Measurements from ENCODE around the gene NFATC2IP.
"Not testable (repeated sequence)": the region's sequence is repeated elsewhere in the genome, so short reads cannot be mapped to it uniquely, and the experiment has no call there.

NFATC2IP gene

DNA sequence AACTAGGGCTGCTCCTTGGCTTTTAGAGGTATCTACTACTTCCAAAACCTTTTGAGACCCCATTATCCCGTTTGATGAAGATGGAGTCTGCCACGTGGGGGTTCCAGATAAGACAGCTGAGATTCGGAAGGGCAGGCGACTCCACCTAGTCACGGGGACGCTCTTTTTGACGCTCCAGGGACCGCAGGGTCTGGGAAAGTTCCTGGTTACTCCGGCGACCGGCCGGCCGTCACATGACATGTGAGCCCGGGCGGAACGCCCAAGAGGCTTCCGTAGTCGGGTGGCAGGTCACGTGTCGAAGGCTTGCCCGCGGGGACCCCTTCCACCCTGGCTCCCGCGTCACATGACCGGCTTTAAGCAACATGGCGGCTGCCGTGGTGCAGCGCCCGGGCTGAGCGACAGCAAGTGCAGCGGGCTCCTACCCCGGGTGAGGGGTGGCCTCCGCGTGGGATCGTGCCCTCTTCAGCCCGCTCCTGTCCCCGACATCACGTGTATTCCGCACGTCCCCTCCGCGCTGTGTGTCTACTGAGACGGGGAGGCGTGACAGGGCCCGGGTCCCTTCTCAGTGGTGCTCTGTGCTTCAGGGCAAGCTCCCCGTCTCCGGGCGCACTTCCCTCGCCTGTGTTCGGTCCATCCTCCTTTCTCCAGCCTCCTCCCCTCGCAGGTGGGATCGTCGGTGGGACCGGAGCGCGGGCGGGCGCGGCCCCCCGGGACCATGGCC, 23.9 kb downstream of the NFATC2IP start, which contains the start of gene SPNS1:
SPNS1 (plus strand) TSS at position 342 of the 721 bp plus-strand sequence; CDS start at position 716, 374 bp downstream.
- peak; percentile 88 for DNase-seq

DNA sequence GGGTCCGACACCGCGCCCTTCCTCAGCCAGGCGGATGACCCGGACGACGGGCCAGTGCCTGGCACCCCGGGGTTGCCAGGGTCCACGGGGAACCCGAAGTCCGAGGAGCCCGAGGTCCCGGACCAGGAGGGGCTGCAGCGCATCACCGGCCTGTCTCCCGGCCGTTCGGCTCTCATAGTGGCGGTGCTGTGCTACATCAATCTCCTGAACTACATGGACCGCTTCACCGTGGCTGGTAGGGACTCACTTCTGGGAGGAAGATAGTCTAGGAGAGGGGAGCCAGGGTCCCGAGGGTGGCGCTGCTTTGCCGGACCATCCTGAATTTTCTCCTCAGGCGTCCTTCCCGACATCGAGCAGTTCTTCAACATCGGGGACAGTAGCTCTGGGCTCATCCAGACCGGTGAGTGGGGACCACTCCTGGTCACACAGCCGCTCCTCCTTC, 24.4 kb downstream of the NFATC2IP start:
- no peak for DNase-seq

DNA sequence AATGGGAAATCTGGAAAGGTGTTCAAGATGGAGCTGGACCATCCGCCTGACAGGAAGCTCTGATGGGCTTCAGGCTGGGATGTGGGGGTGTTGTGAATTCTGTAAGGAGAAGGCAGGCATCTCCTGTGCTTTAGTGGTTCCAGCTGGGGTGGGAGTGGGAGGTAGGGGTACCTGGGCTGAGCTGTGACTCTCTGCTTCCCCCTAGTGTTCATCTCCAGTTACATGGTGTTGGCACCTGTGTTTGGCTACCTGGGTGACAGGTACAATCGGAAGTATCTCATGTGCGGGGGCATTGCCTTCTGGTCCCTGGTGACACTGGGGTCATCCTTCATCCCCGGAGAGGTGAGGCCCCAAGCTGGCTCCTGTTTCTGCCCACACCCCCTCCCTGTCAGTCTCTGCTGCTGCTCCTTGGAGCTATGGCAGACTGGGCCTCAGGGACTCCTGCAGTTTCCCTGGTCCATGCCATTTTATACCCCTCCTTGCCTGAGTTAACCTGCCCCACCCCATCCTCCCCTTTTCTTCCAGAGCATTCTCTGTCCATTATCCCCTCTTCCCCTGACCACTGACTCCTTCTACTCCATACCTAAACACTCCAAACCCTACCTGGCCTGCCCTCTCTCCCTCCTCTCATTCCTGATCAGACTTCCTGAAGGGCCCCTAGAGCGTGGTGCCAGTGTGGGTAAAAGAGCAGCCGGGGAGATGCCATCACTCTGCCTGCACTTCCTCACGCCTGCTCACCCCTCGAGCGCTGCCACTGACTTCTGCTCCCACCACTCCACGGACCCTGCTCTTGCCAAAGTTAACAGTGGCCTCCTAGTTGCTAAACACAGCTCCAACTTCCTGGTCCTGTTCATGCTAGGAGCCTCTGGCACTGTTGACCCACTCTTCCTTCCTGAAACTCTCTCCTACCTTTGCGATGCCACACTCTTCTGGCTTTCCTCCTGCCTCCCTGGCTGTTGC, 27.2 kb downstream of the NFATC2IP start:
- no peak for DNase-seq

DNA sequence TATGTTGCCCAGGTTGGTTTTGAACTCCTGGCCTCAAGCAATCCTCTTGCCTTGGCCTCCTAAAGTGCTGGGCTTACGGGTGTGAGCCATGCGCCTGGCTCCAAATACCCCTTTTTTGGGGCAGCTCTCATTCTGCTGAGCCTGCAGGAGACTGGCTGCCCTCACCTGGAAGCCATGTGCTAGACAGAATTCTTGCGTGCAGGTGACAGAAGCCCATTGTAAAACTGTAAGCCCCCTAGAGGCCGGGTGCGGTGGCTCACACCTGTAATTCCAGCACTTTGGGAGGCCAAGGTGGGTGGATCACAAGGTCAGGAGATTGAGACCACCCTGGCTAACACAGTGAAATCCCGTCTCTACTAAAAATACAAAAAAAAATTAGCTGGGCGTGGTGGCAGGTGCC, 29.6 kb downstream of the NFATC2IP start:
- DNase-seq = not testable (repeated sequence)

DNA sequence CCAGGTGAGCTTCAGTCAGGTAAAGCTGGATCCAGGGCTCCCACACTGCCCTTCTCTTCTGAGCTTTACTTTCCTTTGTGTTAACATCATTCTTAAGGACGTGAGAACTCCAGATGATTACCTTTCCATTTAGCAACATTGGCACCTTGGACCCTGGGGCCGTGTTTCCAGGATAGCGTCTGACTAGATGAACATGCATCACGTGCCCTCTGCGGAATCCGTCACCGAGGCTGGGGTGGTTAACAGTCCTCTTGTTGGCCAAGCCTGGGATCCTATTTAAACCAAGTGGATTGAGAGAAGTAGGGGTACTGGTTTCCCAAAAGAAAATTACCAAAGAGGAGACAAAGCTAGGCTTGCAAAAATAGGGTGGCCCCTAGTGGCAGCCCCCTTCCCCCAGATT, 30.2 kb downstream of the NFATC2IP start:
- DNase-seq = no peak

DNA sequence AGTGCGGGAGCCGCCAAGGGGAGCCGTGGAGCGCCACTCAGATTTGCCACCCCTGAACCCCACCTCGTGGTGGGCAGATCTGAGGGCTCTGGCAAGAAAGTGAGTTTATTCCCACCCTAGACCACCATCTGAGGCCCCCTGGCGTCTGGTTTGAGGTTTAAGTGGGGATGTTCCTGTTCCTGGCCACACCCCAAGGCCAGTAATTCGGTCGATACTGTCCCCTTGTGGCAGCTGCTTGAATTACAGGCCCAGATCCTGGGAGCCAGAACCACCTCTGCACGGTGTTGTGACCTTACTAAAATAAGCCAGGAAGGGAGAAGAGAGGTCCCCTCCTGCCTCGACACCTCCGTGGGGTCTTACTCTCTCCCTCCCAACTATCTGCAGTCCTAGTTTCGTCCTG, 30.8 kb downstream of the NFATC2IP start:
- DNase-seq = peak; percentile 9

DNA sequence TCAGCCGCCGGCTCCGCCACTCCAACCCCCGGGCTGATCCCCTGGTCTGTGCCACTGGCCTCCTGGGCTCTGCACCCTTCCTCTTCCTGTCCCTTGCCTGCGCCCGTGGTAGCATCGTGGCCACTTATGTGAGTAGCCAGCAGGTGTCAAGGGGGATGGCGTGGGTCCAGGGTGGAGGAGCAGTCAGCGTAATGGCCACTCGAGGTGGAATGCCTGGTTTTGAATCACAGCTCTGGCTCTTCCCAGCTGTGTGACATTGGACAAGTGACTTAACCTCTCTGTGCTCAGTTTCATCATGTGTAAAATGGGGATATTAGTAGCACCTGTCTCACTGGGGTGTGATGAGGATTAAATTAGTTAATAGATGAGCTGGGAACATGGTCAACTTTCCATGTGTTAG, 31.7 kb downstream of the NFATC2IP start:
- DNase-seq = no peak

DNA sequence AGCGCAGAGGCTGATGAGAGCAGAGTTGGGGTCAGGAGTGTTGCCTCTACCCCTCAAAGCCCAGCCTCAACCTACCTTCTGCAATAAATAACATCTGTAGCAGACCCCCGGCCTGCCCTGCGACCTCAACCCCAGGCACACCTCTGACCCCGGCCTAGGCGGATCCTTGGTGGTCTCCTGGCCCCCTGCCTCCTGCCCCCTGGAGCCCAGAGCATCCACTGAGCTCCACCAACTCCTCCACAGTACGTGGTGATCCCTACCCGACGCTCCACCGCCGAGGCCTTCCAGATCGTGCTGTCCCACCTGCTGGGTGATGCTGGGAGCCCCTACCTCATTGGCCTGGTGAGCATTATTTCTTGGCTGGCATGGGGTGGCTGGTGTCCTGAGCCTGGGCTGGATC, 32.2 kb downstream of the NFATC2IP start:
- no peak for DNase-seq

DNA sequence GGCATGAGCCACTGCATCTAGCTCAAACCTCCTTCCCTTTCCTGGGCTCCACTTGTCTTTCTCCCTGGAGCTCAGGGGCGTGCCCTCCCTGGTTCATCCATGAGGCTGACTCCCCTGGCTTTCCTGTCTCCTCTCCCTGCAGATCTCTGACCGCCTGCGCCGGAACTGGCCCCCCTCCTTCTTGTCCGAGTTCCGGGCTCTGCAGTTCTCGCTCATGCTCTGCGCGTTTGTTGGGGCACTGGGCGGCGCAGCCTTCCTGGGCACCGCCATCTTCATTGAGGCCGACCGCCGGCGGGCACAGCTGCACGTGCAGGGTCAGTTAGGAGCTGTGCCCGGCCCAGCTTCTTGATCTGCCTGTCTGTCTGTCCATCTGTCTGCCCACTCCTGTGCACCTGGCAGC, 32.9 kb downstream of the NFATC2IP start:
- no peak for DNase-seq

DNA sequence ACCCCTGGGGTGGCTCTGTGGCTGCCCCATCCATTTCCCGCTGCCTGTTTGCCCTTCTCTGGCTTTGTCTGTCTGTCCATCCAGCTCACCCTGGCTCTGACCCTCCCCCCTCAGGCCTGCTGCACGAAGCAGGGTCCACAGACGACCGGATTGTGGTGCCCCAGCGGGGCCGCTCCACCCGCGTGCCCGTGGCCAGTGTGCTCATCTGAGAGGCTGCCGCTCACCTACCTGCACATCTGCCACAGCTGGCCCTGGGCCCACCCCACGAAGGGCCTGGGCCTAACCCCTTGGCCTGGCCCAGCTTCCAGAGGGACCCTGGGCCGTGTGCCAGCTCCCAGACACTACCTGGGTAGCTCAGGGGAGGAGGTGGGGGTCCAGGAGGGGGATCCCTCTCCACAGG, 33.4 kb downstream of the NFATC2IP start:
- DNase-seq = no peak

DNA sequence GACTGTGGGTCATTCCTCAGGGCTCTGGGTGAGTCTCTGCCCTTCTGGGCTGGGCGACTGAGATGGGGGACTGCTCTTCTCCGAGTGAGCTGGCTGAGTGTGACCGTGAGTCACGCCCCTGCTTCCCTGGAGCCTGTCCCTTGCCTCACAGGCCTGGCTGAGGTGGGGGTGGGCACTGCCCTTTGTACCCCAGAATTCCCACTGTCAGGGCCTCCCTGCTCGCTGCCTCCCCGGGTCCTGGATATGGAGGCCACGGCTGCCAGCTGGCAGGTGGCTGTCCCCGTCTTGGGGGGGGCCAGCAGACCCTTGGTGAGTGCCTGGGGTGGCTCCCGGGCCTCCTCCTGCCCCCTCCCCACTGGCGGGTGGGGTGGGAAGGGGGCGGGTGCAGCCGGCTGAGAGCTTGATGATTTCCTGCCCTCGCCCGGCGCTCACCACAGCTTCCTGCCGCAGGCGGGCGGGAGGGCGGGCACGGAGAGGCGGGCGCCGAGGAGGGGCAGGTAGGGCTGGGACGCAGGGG, 33.9 kb downstream of the NFATC2IP start, which contains the start of gene LAT:
LAT (plus strand) TSS at position 434 of the 517 bp plus-strand sequence. CDS start 366 bp downstream, outside the sequence.
- peak; percentile 58 for DNase-seq

DNA sequence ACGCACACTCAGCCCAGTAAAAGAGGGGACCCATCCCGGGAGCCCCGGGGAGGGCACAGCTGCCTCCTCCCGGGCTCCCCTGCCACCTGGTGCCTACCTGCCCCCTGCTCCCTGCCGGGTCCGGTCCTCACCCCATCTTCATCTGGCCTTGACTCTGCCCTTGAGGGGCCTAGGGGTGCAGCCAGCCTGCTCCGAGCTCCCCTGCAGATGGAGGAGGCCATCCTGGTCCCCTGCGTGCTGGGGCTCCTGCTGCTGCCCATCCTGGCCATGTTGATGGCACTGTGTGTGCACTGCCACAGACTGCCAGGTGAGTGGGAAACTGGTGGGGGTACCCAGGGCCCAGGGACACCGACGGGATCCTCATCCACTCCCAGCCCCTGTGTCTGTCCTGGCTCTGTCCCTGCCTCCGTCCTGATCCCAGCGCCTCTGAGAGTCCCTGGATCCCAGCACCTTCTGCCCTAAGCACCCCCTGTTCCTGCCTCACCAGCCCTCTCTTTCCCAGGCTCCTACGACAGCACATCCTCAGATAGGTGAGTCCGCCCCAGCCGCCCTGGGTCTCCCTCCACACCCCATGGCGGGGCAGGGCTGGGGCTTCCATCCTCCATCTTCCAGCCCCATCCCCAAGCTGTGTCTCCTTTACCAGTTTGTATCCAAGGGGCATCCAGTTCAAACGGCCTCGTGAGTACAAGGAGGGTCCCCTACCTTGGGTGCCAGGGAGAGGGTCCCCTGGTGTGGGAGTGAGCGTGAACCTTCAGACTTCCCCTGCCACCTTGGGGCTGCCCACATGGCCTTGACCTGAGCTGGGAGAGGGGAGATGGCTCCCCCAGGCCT, 34.7 kb downstream of the NFATC2IP start:
- DNase-seq = no peak

DNA sequence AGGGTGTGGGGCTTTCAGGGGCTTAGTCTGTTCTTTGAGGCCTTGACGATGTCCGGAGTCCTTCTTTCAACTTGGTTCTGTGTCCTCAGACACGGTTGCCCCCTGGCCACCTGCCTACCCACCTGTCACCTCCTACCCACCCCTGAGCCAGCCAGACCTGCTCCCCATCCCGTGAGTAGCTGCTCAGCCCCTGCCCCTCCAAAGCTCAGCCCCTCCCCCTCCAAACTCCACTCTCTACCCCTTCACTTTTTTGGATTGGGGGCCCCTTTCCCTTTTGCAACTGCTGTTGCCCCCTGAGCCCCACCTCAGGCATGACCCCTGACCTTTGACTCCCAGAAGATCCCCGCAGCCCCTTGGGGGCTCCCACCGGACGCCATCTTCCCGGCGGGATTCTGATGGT, 35.3 kb downstream of the NFATC2IP start:
- DNase-seq = no peak

DNA sequence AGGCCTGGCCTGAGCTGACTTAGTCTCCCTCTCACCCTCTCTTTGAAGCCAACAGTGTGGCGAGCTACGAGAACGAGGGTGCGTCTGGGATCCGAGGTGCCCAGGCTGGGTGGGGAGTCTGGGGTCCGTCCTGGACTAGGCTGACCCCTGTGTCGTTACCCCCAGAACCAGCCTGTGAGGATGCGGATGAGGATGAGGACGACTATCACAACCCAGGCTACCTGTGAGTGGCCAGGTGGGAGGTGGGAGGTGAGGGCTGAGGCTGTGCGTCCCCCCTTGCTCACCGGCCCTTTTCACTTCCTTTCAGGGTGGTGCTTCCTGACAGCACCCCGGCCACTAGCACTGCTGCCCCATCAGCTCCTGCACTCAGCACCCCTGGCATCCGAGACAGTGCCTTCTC, 35.8 kb downstream of the NFATC2IP start:
- no peak for DNase-seq

DNA sequence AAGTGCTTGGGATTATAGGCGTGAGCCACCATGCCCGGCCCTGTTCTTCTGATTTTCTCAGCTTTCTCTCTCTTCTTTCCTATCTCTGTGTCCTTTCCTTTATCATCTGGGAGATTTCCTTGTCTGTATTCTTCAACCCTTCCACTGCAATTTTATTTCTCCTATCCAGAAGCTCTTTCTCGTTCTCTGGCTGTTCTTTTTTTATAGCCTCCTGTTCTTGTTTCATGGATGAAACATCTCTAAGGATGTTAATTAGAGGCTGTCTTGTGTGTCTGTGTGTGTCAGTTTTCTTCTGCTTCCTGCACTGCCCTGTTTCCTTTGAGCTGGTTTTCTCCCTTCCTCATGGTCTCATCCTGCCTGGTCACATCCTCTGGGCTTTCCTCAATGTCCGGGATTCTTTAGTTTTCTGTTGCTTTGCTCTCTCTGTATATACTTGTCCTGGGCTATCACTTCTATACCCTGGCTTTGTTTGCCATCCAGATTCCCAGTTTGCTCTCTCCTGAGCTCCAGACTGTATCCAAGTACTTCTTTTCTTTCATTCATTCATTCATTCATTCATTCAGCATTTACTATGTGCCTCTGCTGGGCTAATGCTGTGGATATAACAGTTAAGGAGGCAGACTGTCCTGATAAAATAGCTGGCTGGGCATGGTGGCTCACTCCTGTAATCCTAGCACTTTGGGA, 36.6 kb downstream of the NFATC2IP start:
- no peak for DNase-seq

DNA sequence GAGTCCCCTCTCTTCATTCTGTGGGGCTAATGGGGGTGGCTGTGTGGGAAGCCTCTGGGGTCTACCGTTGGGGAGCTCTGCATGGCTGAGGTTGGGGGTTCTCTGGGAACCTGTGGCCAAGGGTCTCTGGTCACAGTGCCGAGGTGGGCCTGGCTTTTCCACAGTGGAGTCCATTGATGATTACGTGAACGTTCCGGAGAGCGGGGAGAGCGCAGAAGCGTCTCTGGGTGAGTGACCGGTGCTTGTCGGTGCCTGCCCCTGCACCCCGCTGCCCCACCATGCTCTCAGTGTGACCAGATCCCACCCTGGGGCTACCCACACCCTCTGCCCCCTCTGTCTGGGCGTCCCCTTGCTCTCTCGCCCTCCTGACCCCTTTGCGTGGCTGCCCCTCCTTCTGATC, 38.6 kb downstream of the NFATC2IP start:
- no peak for DNase-seq

DNA sequence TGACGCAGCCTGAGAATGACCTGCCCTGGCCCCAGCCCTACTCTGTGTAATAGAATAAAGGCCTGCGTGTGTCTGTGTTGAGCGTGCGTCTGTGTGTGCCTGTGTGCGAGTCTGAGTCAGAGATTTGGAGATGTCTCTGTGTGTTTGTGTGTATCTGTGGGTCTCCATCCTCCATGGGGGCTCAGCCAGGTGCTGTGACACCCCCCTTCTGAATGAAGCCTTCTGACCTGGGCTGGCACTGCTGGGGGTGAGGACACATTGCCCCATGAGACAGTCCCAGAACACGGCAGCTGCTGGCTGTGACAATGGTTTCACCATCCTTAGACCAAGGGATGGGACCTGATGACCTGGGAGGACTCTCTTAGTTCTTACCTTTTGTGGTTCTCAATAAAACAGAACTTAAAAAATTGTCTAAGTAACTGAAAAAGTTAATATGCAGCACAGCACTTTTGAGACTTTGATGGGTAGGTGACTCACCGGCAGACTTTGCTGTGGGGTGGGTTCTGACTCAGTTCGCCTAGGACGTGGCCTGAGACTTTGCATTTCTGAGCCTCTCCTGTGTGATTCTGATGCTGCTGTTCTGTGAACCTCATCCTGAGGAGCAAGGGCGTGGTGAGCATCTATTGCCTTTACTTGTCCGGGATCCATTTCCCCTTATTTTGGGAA, 39.8 kb downstream of the NFATC2IP start:
- DNase-seq = peak; percentile 12

DNA sequence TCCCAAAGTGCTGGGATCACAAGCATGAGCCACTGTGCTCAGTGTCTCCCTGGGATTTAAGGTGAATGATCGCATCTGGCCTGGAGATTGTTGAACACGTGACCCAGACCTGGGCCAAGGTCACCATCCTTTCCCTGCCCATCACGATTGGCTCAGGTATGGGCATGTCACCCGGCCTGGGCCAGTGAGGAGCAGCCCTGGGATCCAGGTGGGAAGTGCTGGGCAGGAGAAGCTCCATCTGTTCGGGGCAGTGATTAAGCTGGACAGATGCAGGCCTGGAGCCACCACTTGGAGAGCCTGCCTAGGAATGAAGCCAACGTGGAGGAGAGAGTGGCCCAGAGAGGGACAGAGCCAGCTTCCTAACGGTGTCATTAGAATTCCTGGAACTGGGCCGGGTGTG, 41.0 kb downstream of the NFATC2IP start:
- no peak for DNase-seq

DNA sequence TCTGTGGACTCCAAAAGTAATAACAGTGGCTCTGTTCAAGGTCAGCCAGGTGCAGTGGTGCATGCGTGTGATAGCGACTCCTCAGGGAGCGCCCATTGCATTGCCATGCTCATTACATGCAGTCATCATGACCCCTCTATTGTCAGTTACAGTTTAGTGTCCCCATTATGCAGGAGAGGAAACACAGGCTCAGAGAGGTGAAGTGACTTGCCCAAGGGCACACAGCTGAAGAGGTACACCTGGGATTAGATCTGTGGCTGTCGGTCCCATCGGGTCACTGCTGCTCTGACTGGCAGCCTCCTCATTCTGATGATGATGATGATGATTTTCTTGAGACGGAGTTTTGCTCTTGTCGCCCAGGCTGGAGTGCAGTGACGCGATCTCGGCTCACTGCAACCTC, 41.8 kb downstream of the NFATC2IP start:
- DNase-seq = no peak

DNA sequence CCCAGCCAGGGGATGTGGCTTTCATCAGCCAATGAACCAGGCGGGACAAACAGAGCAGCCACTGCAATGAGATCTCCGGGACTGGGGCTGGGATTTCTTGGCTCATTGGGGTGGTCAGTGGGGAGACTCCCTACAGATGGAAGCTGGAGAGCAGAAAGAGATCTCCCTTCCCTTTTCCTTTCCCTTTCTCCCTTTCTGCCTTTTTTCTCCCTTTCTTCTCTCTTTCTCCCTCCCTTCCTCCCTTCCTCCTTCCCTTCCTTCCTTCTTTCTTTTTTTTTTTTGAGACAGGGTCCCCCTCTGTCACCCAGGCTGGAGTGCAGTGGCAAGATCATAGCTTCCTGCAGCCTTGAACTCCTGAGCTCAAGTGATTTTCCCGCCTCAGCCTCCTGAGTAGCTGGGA, 48.1 kb downstream of the NFATC2IP start:
- no peak for DNase-seq

DNA sequence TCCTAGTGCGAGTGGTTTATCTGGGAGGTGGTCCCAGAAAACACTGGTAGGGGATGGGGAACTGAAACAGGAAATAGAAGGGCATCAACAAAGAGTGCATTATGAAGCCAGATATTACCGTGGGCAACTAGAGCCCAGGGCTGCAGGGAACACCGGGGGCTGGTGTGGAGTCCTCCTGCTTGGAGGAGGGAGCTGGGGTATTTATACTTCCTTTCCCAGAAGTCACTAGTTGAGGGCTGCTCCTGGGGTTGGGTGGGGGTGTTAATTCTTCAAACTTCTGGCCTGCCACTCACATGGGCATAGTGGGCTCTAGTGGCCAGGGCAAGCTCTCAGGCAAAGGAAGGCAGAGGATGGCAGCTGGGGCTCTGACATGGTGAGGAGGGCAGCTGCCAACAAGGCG, 48.8 kb downstream of the NFATC2IP start:
- DNase-seq = no peak
